Measurements from ENCODE around the gene RPL10.

DNA sequence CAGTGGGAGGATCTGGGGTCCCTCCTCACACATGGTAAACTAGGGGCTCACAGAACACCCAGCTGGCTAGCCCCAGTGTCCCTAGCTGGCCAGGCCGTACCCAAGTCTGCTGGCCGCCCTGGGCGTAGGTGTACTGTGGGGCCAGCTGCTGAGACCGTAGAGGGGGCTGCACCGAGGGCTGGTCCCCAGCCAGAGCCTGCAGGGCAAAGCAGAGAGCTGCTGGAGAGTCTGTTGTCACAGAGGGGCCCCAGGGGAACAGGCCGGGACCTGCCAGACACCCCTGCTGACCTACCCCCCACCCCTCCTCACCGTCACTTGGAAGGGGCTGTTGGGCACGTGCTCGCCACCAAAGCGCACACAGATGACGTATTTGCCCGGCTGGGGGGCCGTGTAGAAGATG is 43.7 kb upstream of the RPL10 start:
- TF ChIP-seq EP300 (IDR thresholded peaks at IDR 0.05) (no peak), CTCF (IDR thresholded peaks at IDR 0.05) (no peak)
